ENCODE data around the gene CLIP2. TPM values are rescaled to one million over a fixed set of nuclear protein-coding genes. Genes with fewer than 3 reads are reported as not detected.
"Not testable (repeated sequence)": the region's sequence is repeated elsewhere in the genome, so short reads cannot be mapped to it uniquely, and the experiment has no call there.

The CLIP2 gene
- total RNA-seq, 4 donors from 2014 or later = 9.6 to 23.3 (median 16.4) TPM

DNA sequence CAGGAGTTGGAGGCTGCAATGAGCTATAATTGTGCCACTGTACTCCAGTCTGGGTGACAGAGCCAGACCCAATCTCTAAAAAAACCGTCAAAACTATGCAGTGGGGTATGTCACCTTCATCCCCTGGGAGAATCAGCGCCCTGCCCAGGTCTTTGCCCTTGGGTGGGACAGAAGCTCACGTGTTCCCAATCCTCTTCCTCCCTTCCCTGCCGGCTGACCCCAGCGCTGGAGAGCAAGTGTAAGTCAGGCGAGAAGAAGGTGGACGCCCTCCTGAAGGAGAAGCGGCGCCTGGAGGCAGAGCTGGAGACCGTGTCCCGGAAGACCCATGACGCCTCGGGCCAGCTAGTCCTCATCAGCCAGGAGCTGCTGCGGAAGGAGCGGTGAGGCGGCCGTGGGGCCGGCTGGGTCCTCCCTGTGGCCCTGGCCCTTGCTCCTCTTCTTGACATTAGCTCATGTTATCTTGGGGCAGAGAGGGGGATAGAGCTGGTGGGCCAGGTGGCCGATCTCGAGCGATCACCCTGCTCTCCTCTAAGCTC lies 99.7 kb downstream of the CLIP2 start:
- DNase-seq (ENCODE audit: low spot score) (no peak), ATAC-seq (ENCODE audit: low FRiP score) (no peak)
- TF ChIP-seq, protein P1, sequence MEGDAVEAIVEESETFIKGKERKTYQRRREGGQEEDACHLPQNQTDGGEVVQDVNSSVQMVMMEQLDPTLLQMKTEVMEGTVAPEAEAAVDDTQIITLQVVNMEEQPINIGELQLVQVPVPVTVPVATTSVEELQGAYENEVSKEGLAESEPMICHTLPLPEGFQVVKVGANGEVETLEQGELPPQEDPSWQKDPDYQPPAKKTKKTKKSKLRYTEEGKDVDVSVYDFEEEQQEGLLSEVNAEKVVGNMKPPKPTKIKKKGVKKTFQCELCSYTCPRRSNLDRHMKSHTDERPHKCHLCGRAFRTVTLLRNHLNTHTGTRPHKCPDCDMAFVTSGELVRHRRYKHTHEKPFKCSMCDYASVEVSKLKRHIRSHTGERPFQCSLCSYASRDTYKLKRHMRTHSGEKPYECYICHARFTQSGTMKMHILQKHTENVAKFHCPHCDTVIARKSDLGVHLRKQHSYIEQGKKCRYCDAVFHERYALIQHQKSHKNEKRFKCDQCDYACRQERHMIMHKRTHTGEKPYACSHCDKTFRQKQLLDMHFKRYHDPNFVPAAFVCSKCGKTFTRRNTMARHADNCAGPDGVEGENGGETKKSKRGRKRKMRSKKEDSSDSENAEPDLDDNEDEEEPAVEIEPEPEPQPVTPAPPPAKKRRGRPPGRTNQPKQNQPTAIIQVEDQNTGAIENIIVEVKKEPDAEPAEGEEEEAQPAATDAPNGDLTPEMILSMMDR (IDR thresholded peaks at IDR 0.05) = no peak

DNA sequence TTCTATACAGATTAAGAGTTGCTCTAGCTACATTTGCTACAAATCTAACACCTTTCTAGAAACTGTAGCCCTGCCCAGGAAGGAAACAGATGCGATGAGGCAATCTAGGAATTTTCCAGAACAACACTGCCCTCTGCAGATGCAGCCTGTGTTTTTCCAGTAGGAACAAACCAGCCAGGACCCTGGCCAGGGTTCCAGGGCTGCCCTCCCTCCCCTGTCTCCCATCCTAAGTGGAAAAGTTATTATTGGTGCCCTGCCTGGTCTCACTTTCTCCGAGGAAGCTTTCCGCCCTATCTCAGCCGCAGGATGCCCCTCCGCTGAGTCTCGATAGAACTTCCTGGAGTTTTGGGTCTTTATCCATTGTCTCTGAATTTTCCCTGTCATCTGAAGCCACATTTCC lies 104.5 kb downstream of the CLIP2 start:
- ATAC-seq (ENCODE audit: low FRiP score) = peak; percentile 70
- not testable (repeated sequence) for DNase-seq (ENCODE audit: low spot score)

DNA sequence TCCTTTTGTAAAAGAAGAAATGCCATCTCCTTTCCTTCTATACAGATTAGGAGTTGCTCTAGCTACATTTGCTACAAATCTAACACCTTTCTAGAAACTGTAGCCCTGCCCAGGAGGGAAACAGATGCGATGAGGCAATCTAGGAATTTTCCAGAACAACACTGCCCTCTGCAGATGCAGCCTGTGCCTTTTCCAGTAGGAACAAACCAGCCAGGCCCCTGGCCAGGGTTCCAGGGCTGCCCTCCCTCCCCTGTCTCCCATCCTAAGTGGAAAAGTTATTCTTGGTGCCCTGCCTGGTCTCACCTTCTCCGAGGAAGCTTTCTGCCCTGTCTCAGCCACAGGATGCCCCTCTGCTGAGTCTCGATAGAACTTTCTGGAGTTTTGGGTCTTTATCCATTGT lies 105.4 kb downstream of the CLIP2 start:
- peak; percentile 60 for ATAC-seq (ENCODE audit: low FRiP score)
- not testable (repeated sequence) for DNase-seq (ENCODE audit: low spot score)

DNA sequence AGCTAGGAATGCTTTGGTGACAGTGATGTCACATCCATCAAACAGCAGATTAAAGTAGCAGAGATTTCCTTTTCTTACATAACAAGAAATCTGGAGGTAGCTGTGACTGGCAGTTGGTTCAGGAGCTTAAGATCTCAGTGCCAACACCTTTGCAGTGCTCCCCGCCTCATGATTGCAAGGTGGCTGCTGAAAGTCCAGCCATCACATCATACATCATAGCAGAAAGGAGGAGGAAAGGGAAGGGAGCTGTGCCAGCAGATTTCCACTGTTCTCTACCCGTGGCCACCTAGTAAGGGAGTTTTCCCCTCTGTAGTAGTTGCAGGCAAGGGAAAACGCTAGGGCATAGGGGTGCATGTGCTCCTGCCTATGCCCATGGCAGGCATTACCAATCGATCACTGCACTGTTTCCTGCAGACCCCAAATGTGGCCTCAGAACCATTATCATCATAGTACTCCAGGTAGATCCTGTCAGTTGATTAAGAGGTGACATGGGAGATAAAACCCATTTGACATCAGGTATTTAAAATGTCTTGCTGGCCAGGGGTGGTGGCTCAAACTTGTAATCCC lies 106.6 kb downstream of the CLIP2 start:
- TF ChIP-seq, protein P1 (IDR thresholded peaks at IDR 0.05) = no peak
- DNase-seq (ENCODE audit: low spot score) (no peak), ATAC-seq (ENCODE audit: low FRiP score) (no peak)

DNA sequence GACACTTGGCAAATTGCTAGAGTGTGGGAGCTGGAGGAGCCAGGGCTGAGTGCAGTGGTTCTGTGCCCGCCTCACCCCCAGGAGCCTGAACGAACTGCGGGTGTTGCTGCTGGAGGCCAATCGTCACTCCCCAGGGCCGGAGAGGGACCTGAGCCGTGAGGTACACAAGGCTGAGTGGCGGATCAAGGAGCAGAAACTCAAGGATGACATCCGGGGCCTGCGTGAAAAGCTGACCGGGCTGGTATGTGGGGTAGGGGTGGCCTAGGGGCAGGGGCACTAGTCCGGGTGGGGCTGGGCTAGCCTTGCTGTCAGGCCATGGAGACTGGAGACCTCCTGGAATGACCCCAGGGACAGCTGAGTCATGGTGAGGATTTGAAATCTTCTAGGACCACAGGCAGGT lies 107.8 kb downstream of the CLIP2 start:
- ATAC-seq (ENCODE audit: low FRiP score) = no peak
- TF ChIP-seq, protein P1 (IDR thresholded peaks at IDR 0.05) = no peak
- no peak for DNase-seq (ENCODE audit: low spot score)

DNA sequence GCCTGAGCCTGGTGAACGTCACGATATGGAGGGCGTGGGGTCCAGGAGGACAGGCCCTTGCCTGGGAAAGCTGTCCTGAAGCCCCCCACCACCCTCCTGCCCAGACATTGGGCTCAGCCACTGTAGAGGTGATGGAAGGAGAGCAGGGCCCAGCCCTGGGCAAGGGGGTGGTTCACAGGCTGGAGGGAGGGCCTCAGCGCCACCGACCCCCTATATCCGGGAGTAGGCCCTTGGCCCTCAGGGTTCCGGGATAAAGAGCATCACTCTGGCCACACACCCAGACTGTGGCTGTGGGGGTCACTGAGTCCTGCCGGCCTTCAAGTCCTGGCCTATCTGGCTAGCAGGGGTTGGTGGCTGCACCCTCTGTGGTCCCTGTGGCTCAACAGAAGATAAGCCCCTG lies 109.2 kb downstream of the CLIP2 start:
- ATAC-seq (ENCODE audit: low FRiP score) = no peak
- no peak for DNase-seq (ENCODE audit: low spot score)
- TF ChIP-seq, protein P1 (IDR thresholded peaks at IDR 0.05) = no peak

DNA sequence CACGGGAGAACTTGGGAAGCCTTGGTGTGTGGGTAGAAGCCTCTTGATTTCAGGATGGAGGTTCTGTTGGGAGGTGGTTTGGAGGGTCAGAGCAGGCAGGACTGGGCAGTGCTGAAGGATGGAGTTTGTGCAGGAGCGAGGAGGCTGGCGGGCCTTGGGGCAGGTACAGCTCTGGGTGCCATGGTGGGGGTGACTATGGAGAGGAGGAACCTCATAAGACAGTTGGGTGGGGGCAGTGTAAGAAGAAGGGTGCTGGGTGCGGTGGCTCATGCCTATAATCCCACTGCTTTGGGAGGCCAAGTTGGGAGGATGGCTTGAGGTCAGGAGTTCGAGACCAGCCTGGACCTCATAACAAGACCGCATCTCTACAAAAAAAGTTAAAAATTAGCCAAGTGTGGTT lies 109.8 kb downstream of the CLIP2 start:
- TF ChIP-seq, protein P1 (IDR thresholded peaks at IDR 0.05) = no peak
- ATAC-seq (ENCODE audit: low FRiP score) (no peak), DNase-seq (ENCODE audit: low spot score) (no peak)

DNA sequence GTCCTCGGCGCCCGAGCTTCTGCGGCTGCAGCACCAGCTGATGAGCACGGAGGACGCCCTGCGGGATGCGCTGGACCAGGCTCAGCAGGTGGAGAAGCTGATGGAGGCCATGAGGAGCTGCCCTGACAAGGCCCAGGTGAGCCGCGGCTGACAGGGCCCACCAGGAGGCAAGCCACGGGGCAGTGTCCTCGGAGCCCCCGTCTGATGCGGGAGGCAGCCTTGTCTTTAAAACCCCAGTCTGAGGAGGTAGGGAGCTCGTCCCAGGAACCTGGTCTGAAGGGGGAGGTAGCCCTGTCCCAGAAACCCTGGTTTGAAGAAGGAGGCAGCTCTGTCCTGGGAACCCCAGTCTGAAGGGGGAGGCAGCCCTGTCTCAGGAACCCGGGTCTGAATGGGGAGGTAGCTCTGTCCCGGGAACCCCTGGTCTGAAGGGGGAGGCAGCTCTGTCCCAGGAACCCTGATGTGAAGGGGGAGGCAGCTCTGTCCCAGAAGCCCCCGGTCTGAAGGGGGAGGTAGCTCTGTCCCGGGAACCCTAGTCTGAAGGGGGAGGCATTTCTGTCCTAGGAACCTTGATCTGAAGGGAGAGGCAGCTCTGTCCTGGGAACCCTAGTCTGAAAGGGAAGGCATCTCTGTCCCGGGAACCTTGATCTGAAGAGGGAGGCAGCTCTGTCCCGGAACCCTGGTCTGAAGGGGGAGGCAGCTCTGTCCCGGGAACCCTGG lies 111.4 kb downstream of the CLIP2 start:
- no peak for DNase-seq (ENCODE audit: low spot score)
- no peak for ATAC-seq (ENCODE audit: low FRiP score)

More for the DNA sequence above, 111.4 kb downstream of the CLIP2 start:
- TF ChIP-seq, protein P1 (IDR thresholded peaks at IDR 0.05) = no peak

Measured in omental fat pad (tissue), 4 donors.